HL-60 (cell line): ENCODE measurements around the gene CHRNB2.

Source experiments
- DNase-seq, 2 experiments: peaks; one replicate each; pipeline ENCODE4 v3.0.0-alpha.2; 2010 to 2020; ENCODE audit warnings: low read depth in 1 of 2, low spot score in 1 of 2
- H3K27ac ChIP-seq: fragments of 250-450 bp; sonication (Bioruptor Pico); replicated peaks from 2 replicates; pipeline ENCODE4 v1.5.1; 2020; ENCODE audit warnings: mild to moderate bottlenecking, moderate library complexity
- H3K27me3 ChIP-seq: fragments of 250-450 bp; sonication (Bioruptor Pico); 2 replicates; pipeline ENCODE4 v1.5.1; 2021; ENCODE audit warnings: mild to moderate bottlenecking, moderate library complexity; ENCODE audit not compliant: insufficient read depth, poor library complexity, severe bottlenecking
- H3K4me3 ChIP-seq: replicated peaks from 2 replicates; pipeline ENCODE4 v1.5.1; 2011; ENCODE audit warnings: mild to moderate bottlenecking, control low read depth, low read length; ENCODE audit not compliant: insufficient read depth
- CTCF ChIP-seq: IDR thresholded peaks from one replicate; pipeline ENCODE4 v1.5.1; 2011; ENCODE audit warnings: low read length, control low read depth, inconsistent platforms; ENCODE audit not compliant: insufficient read depth
- GABPA ChIP-seq: IDR thresholded peaks from 2 replicates; pipeline ENCODE4 v1.6.1; 2012; ENCODE audit warnings: low read depth
- POLR2AphosphoS5 ChIP-seq: IDR thresholded peaks from 2 replicates; pipeline ENCODE4 v1.6.1; 2012; ENCODE audit warnings: low read depth
- REST ChIP-seq: IDR thresholded peaks from 2 replicates; pipeline ENCODE4 v1.6.1; 2012; ENCODE audit warnings: low read depth; ENCODE audit not compliant: insufficient replicate concordance
- SPI1 ChIP-seq: IDR thresholded peaks from 2 replicates; pipeline ENCODE4 v1.6.1; 2012; ENCODE audit warnings: low read depth, mild to moderate bottlenecking, borderline replicate concordance

CHRNB2 gene

GRCh38 chr1:154590756-154591155, 23.2 kb downstream of the CHRNB2 start:
- H3K4me3 ChIP-seq: no peak overlapping the region
- DNase-seq: no peak
- H3K27me3 ChIP-seq: no peaks in the 10 kb centered on the region
- no peak overlapping the region for H3K27ac ChIP-seq
- TF ChIP-seq GABPA (no peak), CTCF (no peak), REST (no peak), SPI1 (no peak), POLR2AphosphoS5 (no peak)

DNA sequence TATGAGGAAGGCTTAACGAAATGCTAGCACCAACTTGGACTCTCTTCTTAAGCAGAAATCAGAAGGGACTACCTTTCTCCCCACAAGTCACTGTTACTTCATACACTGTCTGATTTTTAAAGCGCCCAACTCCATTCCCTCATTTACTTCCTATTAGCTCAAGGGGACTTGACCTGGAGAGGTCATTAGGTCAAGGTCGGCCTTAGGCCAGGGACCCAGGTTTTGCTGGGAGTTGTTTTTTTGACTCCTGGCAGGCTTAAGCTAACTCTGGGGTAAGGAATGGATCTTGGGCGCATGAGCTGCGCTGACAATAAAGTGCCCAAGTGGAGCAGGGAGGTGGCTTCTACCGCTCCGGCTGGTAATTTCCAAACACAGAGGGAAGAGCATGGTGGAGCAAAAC, 23.6 kb downstream of the CHRNB2 start:
- DNase-seq: no peak
- Histone ChIP-seq H3K4me3 (no peak overlapping the region), H3K27ac (no peak overlapping the region), H3K27me3 (no peaks in the 10 kb centered on the region)
- TF ChIP-seq POLR2AphosphoS5: no peak
- TF ChIP-seq SPI1: no peak
- TF ChIP-seq CTCF: no peak
- TF ChIP-seq GABPA: no peak
- no peak for TF ChIP-seq REST

- no peaks in the 10 kb centered on the region for H3K27me3 ChIP-seq
- H3K27ac ChIP-seq: no peak overlapping the region
- TF ChIP-seq GABPA: no peak
- TF ChIP-seq SPI1: no peak
- no peak for TF ChIP-seq REST
- no peak for TF ChIP-seq CTCF
- TF ChIP-seq POLR2AphosphoS5: no peak
- H3K4me3 ChIP-seq: no peak overlapping the region
- no peak for DNase-seq
These were observed 25.8 kb downstream of the CHRNB2 start for GRCh38 chr1:154593390-154593789.
